HG03520 (cell line): ENCODE measurements around the gene RTTN.
"Not testable (repeated sequence)": the region's sequence is repeated elsewhere in the genome, so short reads cannot be mapped to it uniquely, and the experiment has no call there.

ENCODE experiments used
- ATAC-seq: cut with Tn5 transposase; IDR thresholded peaks from one replicate; pipeline ENCODE4 v1.9.1; 2021; ENCODE audit warnings: mild to moderate bottlenecking, moderate library complexity; ENCODE audit not compliant: unreplicated experiment

RTTN gene

GRCh38 chr18:69982417-69982816 lies 223.1 kb downstream of the RTTN start:
- no peak for ATAC-seq

- ATAC-seq: no peak
These were observed 223.5 kb downstream of the RTTN start for GRCh38 chr18:69981948-69982347.

GRCh38 chr18:69980982-69981804 lies 224.3 kb downstream of the RTTN start:
- ATAC-seq: no peak

GRCh38 chr18:69980509-69980908 lies 225.0 kb downstream of the RTTN start:
- no peak for ATAC-seq

- ATAC-seq: peak; percentile 75
These were observed 226.5 kb downstream of the RTTN start for GRCh38 chr18:69978732-69979715.

- ATAC-seq: not testable (repeated sequence)
These were observed 230.2 kb downstream of the RTTN start for GRCh38 chr18:69975294-69975693.

- ATAC-seq: no peak
These were observed 231.1 kb downstream of the RTTN start for GRCh38 chr18:69974365-69974764.

- no peak for ATAC-seq
These were observed 236.0 kb downstream of the RTTN start for GRCh38 chr18:69969491-69969890.

GRCh38 chr18:69968039-69968438 lies 237.4 kb downstream of the RTTN start:
- ATAC-seq: no peak

- ATAC-seq: no peak
These were observed 242.3 kb downstream of the RTTN start for GRCh38 chr18:69963196-69963595.

GRCh38 chr18:69961718-69962117 lies 243.8 kb downstream of the RTTN start:
- no peak for ATAC-seq

GRCh38 chr18:69958422-69958821 lies 247.1 kb downstream of the RTTN start:
- ATAC-seq: peak; percentile 56

- no peak for ATAC-seq
These were observed 247.7 kb downstream of the RTTN start for GRCh38 chr18:69957747-69958146.

- ATAC-seq: no peak
These were observed 248.5 kb downstream of the RTTN start for GRCh38 chr18:69956665-69957620.

- peak; percentile 35 for ATAC-seq
These were observed 249.4 kb downstream of the RTTN start for GRCh38 chr18:69956057-69956456.

- peak; percentile 20 for ATAC-seq
These were observed 250.6 kb downstream of the RTTN start for GRCh38 chr18:69954719-69955480.

- no peak for ATAC-seq
These were observed 252.3 kb downstream of the RTTN start for GRCh38 chr18:69953191-69953590.
